H9 (cell line): ENCODE results near the gene SLC25A4. TPM values are rescaled to one million over a fixed set of nuclear protein-coding genes. Genes with fewer than 3 reads are reported as not detected.
"Not testable (repeated sequence)": the region's sequence is repeated elsewhere in the genome, so short reads cannot be mapped to it uniquely, and the experiment has no call there.

Experiments used
- DNase-seq: peaks from one replicate; pipeline ENCODE4 v3.0.0-alpha.2; 2017
- H2AFZ ChIP-seq: one replicate; pipeline ENCODE4 v1.6.1; 2013; ENCODE audit warnings: mild to moderate bottlenecking, low read length, control low read depth, moderate library complexity
- H2AK5ac ChIP-seq: 2 replicates; pipeline ENCODE4 v1.6.1; 2013; ENCODE audit warnings: low read length, control low read depth, mixed read lengths; ENCODE audit not compliant: insufficient read length
- H2BK120ac ChIP-seq: one replicate; pipeline ENCODE4 v1.6.1; 2013; ENCODE audit warnings: low read depth, mild to moderate bottlenecking, low read length, control low read depth, inconsistent platforms; ENCODE audit not compliant: poor library complexity, severe bottlenecking
- H2BK12ac ChIP-seq: 2 replicates; pipeline ENCODE4 v1.6.1; 2013; ENCODE audit warnings: low read length, control low read depth, mixed read lengths, low read depth; ENCODE audit not compliant: insufficient read length
- H2BK15ac ChIP-seq: 2 replicates; pipeline ENCODE4 v1.6.1; 2013; ENCODE audit warnings: low read depth, low read length, control low read depth
- H2BK20ac ChIP-seq: one replicate; pipeline ENCODE4 v1.6.1; 2013; ENCODE audit warnings: low read depth, mild to moderate bottlenecking, low read length, control low read depth, inconsistent platforms; ENCODE audit not compliant: poor library complexity, severe bottlenecking
- H2BK5ac ChIP-seq: 2 replicates; pipeline ENCODE4 v1.6.1; 2013; ENCODE audit warnings: low read length, control low read depth, mixed read lengths; ENCODE audit not compliant: insufficient read length
- H3K14ac ChIP-seq: 2 replicates; pipeline ENCODE4 v1.6.1; 2013; ENCODE audit warnings: low read length, control low read depth; ENCODE audit not compliant: insufficient read depth
- H3K18ac ChIP-seq: 2 replicates; pipeline ENCODE4 v1.6.1; 2013; ENCODE audit warnings: low read depth, mild to moderate bottlenecking, mixed read lengths, low read length, control low read depth; ENCODE audit not compliant: insufficient read length
- H3K23ac ChIP-seq: 2 replicates; pipeline ENCODE4 v1.6.1; 2013; ENCODE audit warnings: low read length, control low read depth, mixed read lengths, low read depth; ENCODE audit not compliant: insufficient read length
- H3K23me2 ChIP-seq: 2 replicates; pipeline ENCODE4 v1.6.1; 2013; ENCODE audit warnings: low read depth, mild to moderate bottlenecking, mixed read lengths, low read length, control low read depth; ENCODE audit not compliant: insufficient read length, poor library complexity, severe bottlenecking
- H3K27ac ChIP-seq: 2 replicates; pipeline ENCODE4 v1.5.1; 2013; ENCODE audit warnings: low read length, control low read depth, mixed read lengths, low read depth; ENCODE audit not compliant: insufficient read length
- H3K27me3 ChIP-seq: 2 replicates; pipeline ENCODE4 v1.6.1; 2013; ENCODE audit warnings: low read length, control low read depth, inconsistent platforms; ENCODE audit not compliant: insufficient read depth
- H3K4ac ChIP-seq: 2 replicates; pipeline ENCODE4 v1.6.1; 2013; ENCODE audit warnings: low read depth, mild to moderate bottlenecking, control low read depth, inconsistent platforms, low read length, moderate library complexity
- H3K4me1 ChIP-seq: 2 replicates; pipeline ENCODE4 v1.6.1; 2013; ENCODE audit warnings: low read length, control low read depth, inconsistent platforms; ENCODE audit not compliant: insufficient read depth
- H3K4me2 ChIP-seq: 2 replicates; pipeline ENCODE4 v1.6.1; 2013; ENCODE audit warnings: low read length, control low read depth, mixed read lengths; ENCODE audit not compliant: insufficient read length, insufficient read depth
- H3K56ac ChIP-seq: 2 replicates; pipeline ENCODE4 v1.6.1; 2013; ENCODE audit warnings: low read depth, mild to moderate bottlenecking, mixed read lengths, low read length, control low read depth; ENCODE audit not compliant: insufficient read length
- H3K79me1 ChIP-seq: 2 replicates; pipeline ENCODE4 v1.6.1; 2013; ENCODE audit warnings: low read depth, mild to moderate bottlenecking, moderate library complexity, low read length, control low read depth, inconsistent platforms; ENCODE audit not compliant: insufficient read depth, poor library complexity, severe bottlenecking
- H3K79me2 ChIP-seq: 2 replicates; pipeline ENCODE4 v1.6.1; 2013; ENCODE audit warnings: low read length, control low read depth, inconsistent platforms; ENCODE audit not compliant: insufficient read depth
- H3K9ac ChIP-seq: 2 replicates; pipeline ENCODE4 v1.6.1; 2013; ENCODE audit warnings: low read length, control low read depth, mixed read lengths; ENCODE audit not compliant: insufficient read length; ENCODE audit errors: extremely low read depth
- H3K9me3 ChIP-seq: one replicate; pipeline ENCODE4 v1.6.1; 2013; ENCODE audit warnings: low read depth, low read length, inconsistent platforms; ENCODE audit not compliant: control insufficient read depth
- H3T11ph ChIP-seq: one replicate; pipeline ENCODE4 v1.6.1; 2013; ENCODE audit warnings: mild to moderate bottlenecking, low read length, control low read depth, inconsistent platforms
- H4K20me1 ChIP-seq: one replicate; pipeline ENCODE4 v1.6.1; 2013; ENCODE audit not compliant: control insufficient read depth, insufficient read length, insufficient read depth
- H4K5ac ChIP-seq: 2 replicates; pipeline ENCODE4 v1.6.1; 2013; ENCODE audit warnings: low read depth, mild to moderate bottlenecking, mixed read lengths, low read length, control low read depth; ENCODE audit not compliant: insufficient read length
- H4K8ac ChIP-seq: replicated peaks from 2 replicates; pipeline ENCODE4 v1.6.1; 2013; ENCODE audit warnings: low read length, control low read depth, mixed read lengths, low read depth; ENCODE audit not compliant: insufficient read length
- H4K91ac ChIP-seq: 2 replicates; pipeline ENCODE4 v1.6.1; 2013; ENCODE audit warnings: low read depth, mild to moderate bottlenecking, moderate library complexity, mixed read lengths, low read length, control low read depth; ENCODE audit not compliant: insufficient read length
- H3K27ac Mint-ChIP-seq, 3 experiments: 2 replicates in 2 of 3; 3 replicates in 1 of 3; pipeline ENCODE4 v1.8.0; 2020 to 2021; ENCODE audit warnings: mixed read lengths in 3 of 3, mild to moderate bottlenecking in 1 of 3, moderate library complexity in 1 of 3
- H3K27me3 Mint-ChIP-seq: 2 replicates; pipeline ENCODE4 v1.8.0; 2021; ENCODE audit warnings: low read depth, mild to moderate bottlenecking, moderate library complexity, mixed read lengths
- H3K36me3 Mint-ChIP-seq, 3 experiments: 2 replicates in 2 of 3; 3 replicates in 1 of 3; pipeline ENCODE4 v1.8.0; 2020 to 2021; ENCODE audit warnings: low read depth in 3 of 3, mixed read lengths in 3 of 3; ENCODE audit not compliant: insufficient read depth in 1 of 3
- H3K4me1 Mint-ChIP-seq, 2 experiments: 2 replicates each; pipeline ENCODE4 v1.8.0; 2020; ENCODE audit warnings: mixed read lengths in 2 of 2
- H3K4me3 Mint-ChIP-seq, 2 experiments: 2 replicates in 1 of 2; 3 replicates in 1 of 2; pipeline ENCODE4 v1.8.0; 2020 to 2021; ENCODE audit warnings: mild to moderate bottlenecking in 2 of 2, mixed read lengths in 2 of 2, moderate library complexity in 1 of 2
- H3K9me3 Mint-ChIP-seq, 2 experiments: 2 replicates in 1 of 2; 3 replicates in 1 of 2; pipeline ENCODE4 v1.8.0; 2020; ENCODE audit warnings: mild to moderate bottlenecking in 2 of 2, mixed read lengths in 2 of 2, moderate library complexity in 1 of 2
- WGBS: extraction: QIAGEN DNeasy Blood & Tissue Kit; methylation state at CpG from one replicate; pipeline ENCODE4 v1.1.7; 2013; ENCODE audit warnings: missing lambda C conversion rate, low lambda C conversion rate, mixed read lengths; ENCODE audit not compliant: insufficient read length; ENCODE audit errors: extremely low coverage; 5-methylcytosine and 5-hydroxymethylcytosine counted together
- total RNA-seq: library from RNA; stranded (reverse); gene quantifications from 2 replicates; pipeline ENCODE4 v1.2.1, GENCODE V29; 2021
- TF ChIP-seq, protein P1 (sequence below): fragments of 200-600 bp; sonication (generic); conservative IDR thresholded peaks from 3 replicates; pipeline ENCODE4 v1.8.0; 2021; ENCODE audit warnings: antibody characterized with exemption, mild to moderate bottlenecking

SLC25A4 gene
- total RNA-seq, 1 experiment from 2014 or later: 54.4 TPM

DNA sequence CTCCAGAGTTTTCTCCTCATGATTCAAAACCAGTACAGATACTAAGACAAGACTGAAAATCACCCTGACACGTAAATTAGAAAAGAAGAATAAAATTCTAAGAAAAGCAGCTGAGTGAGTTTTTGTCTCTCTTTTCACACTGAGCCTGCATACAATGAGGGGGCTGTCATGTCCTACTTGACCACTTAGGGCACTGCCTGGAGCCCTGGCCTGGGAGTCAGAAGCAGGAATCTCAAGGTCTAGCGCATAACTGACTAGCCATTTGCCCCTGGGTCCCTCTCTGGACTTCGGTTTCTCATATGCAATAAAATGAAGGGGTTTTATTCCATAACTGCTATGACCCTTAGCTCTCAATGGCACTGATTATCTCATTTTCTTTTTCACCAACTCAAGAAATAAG, 36.7 kb upstream of the SLC25A4 start:
- H4K5ac ChIP-seq: no peak overlapping the region
- WGBS: no CpG with 5 or more reads among the region's 3 CpGs
- no peak overlapping the region for H2BK5ac ChIP-seq

DNA sequence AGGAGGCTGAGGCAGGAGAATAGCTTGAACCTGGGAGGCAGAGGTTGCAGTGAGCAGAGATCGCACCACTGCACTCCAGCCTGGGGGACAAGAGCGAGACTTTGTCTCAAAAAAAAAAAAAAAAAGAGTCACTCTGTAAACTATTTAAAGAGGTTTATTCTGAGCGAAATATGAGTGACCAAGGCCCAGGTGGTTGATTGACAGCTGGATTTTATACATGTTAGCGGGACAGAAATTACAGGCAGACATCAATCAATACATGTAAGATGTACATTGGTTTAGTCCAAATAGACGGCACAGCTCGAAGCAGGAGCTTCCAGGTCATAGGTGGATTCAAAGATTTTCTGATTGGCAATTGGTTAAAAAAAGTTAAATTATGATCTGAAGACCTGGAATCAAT, 35.5 kb upstream of the SLC25A4 start:
- H4K8ac ChIP-seq, H3K14ac ChIP-seq, DNase-seq, H2BK15ac ChIP-seq, H2AFZ ChIP-seq, H2AK5ac ChIP-seq, H4K20me1 ChIP-seq, H3K79me2 ChIP-seq, H2BK120ac ChIP-seq, H2BK5ac ChIP-seq, H3K79me1 ChIP-seq, H3K27me3 ChIP-seq, H3K18ac ChIP-seq, H3K56ac ChIP-seq, H2BK20ac ChIP-seq, H3K36me3 Mint-ChIP-seq, H2BK12ac ChIP-seq, H3K4me1 ChIP-seq, H3K9me3 ChIP-seq, H3K23me2 ChIP-seq, H3K4ac ChIP-seq, H3K9ac ChIP-seq, H4K5ac ChIP-seq, H3T11ph ChIP-seq, H3K23ac ChIP-seq, H3K27me3 Mint-ChIP-seq, H4K91ac ChIP-seq: not testable (repeated sequence)
- Mint-ChIP-seq H3K4me1 (peaks cover 50 to 56% of the 10 kb centered on the region in 2 experiments), H3K27ac (peak overlapping the region; percentile 92 to 96 (median 92); a peak in 6 of 7 replicates), H3K9me3 (peaks cover 4 to 10% of the 10 kb centered on the region in 2 experiments), H3K4me3 (peak overlapping the region; percentile 9 to 28; a peak in 2 of 5 replicates)
- Histone ChIP-seq H3K4me2 (peak overlapping the region; percentile 10), H3K27ac (peak overlapping the region; percentile 84)
- no CpG with 5 or more reads among the region's 6 CpGs for WGBS

More for the DNA sequence above, 36.7 kb upstream of the SLC25A4 start:
- H3K27ac Mint-ChIP-seq: no peak overlapping the region
- Histone ChIP-seq H3K23me2 (no peaks in the 10 kb centered on the region), H3K9me3 (no peaks in the 10 kb centered on the region), H2AK5ac (no peak overlapping the region), H3K56ac (no peak overlapping the region), H3T11ph (no peak overlapping the region), H3K79me1 (no peaks in the 10 kb centered on the region), H3K4ac (no peak overlapping the region), H2AFZ (no peak overlapping the region), H3K27me3 (no peaks in the 10 kb centered on the region), H3K14ac (no peak overlapping the region), H3K27ac (no peak overlapping the region), H4K91ac (no peak overlapping the region), H3K4me1 (peaks cover 3% of the 10 kb centered on the region; the same call in 1 of the 2 replicates), H3K18ac (no peak overlapping the region), H3K4me2 (no peak overlapping the region), H3K23ac (no peak overlapping the region), H4K8ac (no peak overlapping the region), H3K79me2 (no peaks in the 10 kb centered on the region), H3K9ac (no peak overlapping the region), H2BK20ac (peak overlapping the region; percentile 26), H4K20me1 (no peaks in the 10 kb centered on the region), H2BK15ac (no peak overlapping the region), H2BK12ac (no peak overlapping the region), H2BK120ac (peak overlapping the region; percentile 48)
- H3K36me3 Mint-ChIP-seq: peaks cover 3 to 6% (median 6%) of the 10 kb centered on the region in 3 experiments; a peak in 6 of 7 replicates
- TF ChIP-seq, protein P1, sequence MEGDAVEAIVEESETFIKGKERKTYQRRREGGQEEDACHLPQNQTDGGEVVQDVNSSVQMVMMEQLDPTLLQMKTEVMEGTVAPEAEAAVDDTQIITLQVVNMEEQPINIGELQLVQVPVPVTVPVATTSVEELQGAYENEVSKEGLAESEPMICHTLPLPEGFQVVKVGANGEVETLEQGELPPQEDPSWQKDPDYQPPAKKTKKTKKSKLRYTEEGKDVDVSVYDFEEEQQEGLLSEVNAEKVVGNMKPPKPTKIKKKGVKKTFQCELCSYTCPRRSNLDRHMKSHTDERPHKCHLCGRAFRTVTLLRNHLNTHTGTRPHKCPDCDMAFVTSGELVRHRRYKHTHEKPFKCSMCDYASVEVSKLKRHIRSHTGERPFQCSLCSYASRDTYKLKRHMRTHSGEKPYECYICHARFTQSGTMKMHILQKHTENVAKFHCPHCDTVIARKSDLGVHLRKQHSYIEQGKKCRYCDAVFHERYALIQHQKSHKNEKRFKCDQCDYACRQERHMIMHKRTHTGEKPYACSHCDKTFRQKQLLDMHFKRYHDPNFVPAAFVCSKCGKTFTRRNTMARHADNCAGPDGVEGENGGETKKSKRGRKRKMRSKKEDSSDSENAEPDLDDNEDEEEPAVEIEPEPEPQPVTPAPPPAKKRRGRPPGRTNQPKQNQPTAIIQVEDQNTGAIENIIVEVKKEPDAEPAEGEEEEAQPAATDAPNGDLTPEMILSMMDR: no peak
- H3K27me3 Mint-ChIP-seq: no peaks in the 10 kb centered on the region; the same call in 1 of the 2 replicates
- DNase-seq: no peak
- no peak overlapping the region for H3K4me3 Mint-ChIP-seq
- H3K4me1 Mint-ChIP-seq: peaks cover 46 to 52% of the 10 kb centered on the region in 2 experiments
- H3K9me3 Mint-ChIP-seq: peaks cover 4 to 10% of the 10 kb centered on the region in 2 experiments
